IPS DF 6.9 (cell line): ENCODE measurements around the gene OTOS.

ENCODE experiments used
- DNase-seq: peaks from one replicate; pipeline ENCODE4 v3.0.0-alpha.2; 2013; ENCODE audit warnings: low read depth, low spot score
- H3K27ac ChIP-seq: one replicate; pipeline ENCODE4 v1.5.1; 2013; ENCODE audit warnings: low read length, control low read depth
- H3K27me3 ChIP-seq: 2 replicates; pipeline ENCODE4 v1.6.1; 2013; ENCODE audit warnings: mild to moderate bottlenecking, low read length; ENCODE audit not compliant: control insufficient read depth, insufficient read depth
- H3K36me3 ChIP-seq: 2 replicates; pipeline ENCODE4 v1.6.1; 2013; ENCODE audit warnings: low read length; ENCODE audit not compliant: control insufficient read depth, insufficient read depth
- H3K4me1 ChIP-seq: 2 replicates; pipeline ENCODE4 v1.6.1; 2013; ENCODE audit warnings: low read length; ENCODE audit not compliant: control insufficient read depth, insufficient read depth
- H3K4me3 ChIP-seq: 2 replicates; pipeline ENCODE4 v1.5.1; 2013; ENCODE audit warnings: mild to moderate bottlenecking, low read length
- H3K9me3 ChIP-seq: 2 replicates; pipeline ENCODE4 v1.6.1; 2013; ENCODE audit warnings: low read length, inconsistent platforms; ENCODE audit not compliant: control insufficient read depth, insufficient read depth
- WGBS: extraction: QIAGEN DNeasy Blood & Tissue Kit; methylation state at CpG from one replicate; pipeline ENCODE4 v1.1.7; 2013; ENCODE audit warnings: mixed read lengths, missing lambda C conversion rate; ENCODE audit not compliant: insufficient read length, insufficient coverage; 5-methylcytosine and 5-hydroxymethylcytosine counted together

The OTOS gene

DNA sequence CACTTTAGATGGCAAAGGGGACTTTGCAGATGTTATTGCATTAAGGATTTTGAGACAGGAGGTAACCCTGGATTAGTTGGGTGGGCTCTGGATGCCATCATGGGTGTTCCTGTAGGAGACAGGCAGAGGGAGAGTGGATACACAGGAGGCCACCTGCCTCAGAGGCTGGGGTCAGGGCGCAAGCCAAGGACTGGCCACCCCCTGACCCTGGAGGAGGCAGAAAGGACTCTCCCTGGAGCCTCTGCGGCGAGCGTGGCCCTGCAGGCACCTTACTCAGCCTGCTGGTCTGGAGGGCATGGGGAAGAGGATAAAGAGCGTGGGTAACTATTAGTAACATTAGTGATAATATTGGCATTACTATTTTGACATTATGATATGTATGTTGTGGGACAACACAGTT lies 21.6 kb upstream of the OTOS start:
- WGBS, result no CpG with 5 or more reads among the region's 5 CpGs
- no peaks in the 10 kb centered on the region for H3K36me3 ChIP-seq
- DNase-seq, result no peak
- H3K27ac ChIP-seq, result no peak overlapping the region
- no peak overlapping the region for H3K4me3 ChIP-seq
- no peaks in the 10 kb centered on the region; the same call in 1 of the 2 replicates for H3K4me1 ChIP-seq
- no peaks in the 10 kb centered on the region for H3K27me3 ChIP-seq
- no peaks in the 10 kb centered on the region for H3K9me3 ChIP-seq

DNA sequence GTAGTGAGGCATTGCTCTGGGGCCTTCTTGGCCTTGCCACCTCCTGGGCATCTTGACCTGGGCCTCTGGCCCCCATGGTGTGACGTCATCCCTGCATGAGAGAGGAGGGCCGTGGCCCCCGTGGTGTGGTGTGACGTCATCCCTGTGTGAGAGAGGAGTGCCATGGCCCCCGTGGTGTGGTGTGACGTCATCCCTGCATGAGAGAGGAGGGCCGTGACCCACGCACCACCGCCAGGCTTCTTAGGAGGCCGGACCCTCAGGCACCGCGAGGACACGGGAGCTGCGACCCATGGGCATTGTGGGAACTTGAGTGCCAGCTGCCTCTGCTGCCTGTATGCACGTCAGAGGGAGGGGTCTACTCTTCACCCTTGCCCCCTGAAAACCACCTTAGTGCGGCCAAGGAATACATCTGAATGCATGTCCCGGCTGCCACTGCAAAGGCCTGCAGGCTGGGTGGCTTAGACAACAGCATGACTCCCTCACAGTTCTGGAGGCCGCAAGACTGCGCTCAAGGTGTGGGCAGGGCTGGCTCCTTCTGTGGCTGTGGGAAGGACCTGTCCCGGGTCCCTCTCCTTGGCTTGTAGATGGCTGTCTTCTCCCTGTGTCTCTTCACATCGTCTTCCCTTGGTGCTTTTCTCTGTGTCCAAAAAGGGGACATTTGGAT lies 20.8 kb upstream of the OTOS start:
- H3K4me1 ChIP-seq, result no peaks in the 10 kb centered on the region; the same call in 1 of the 2 replicates
- no peak overlapping the region for H3K27ac ChIP-seq
- no peak overlapping the region for H3K4me3 ChIP-seq
- WGBS, result no CpG with 5 or more reads among the region's 21 CpGs
- no peak for DNase-seq
- H3K36me3 ChIP-seq, result no peaks in the 10 kb centered on the region
- H3K27me3 ChIP-seq, result no peaks in the 10 kb centered on the region
- no peaks in the 10 kb centered on the region for H3K9me3 ChIP-seq

DNA sequence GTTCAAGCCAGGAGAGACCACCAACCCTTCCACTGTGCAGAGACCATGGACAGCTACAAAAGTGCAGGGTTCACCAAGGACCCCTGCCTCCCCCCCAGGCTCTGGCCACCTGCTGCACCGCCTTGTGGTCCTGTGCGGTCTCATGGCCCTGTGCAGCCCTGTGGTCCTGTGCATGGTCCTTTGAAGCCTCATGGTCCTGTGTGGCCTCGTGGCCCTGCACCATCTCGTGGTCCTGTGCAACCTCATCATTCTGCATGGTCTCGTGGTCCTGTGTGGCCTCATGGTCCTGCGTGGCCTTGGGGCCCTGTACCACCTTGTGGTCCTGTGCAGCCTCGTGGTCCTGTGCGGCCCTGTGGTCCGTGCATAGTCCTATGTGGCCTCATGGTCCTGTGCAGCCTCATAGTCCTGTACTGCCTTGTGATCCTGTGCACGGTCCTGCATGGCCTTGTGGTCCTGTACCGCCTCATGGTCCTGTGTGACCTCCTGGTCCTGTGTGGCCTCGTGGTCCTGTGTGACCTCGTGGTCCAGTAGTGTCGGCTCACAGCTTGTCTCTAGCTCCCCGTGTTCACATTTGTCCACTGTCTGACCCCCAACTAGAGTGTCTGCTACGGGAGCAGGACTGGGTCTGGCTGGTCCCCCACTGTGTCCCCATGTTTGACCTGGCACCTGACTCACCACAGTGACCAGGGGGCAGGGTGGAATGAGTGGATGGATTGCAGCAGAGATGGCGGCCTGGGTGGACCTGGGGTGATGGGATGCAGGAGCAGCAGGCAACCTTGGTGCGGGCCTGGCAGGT lies 20.0 kb upstream of the OTOS start:
- no CpG with 5 or more reads among the region's 18 CpGs for WGBS
- no peaks in the 10 kb centered on the region for H3K27me3 ChIP-seq
- no peak for DNase-seq
- no peak overlapping the region for H3K27ac ChIP-seq
- H3K4me3 ChIP-seq, result no peak overlapping the region
- H3K4me1 ChIP-seq, result no peaks in the 10 kb centered on the region; the same call in 1 of the 2 replicates
- H3K9me3 ChIP-seq, result no peaks in the 10 kb centered on the region
- H3K36me3 ChIP-seq, result no peaks in the 10 kb centered on the region

DNA sequence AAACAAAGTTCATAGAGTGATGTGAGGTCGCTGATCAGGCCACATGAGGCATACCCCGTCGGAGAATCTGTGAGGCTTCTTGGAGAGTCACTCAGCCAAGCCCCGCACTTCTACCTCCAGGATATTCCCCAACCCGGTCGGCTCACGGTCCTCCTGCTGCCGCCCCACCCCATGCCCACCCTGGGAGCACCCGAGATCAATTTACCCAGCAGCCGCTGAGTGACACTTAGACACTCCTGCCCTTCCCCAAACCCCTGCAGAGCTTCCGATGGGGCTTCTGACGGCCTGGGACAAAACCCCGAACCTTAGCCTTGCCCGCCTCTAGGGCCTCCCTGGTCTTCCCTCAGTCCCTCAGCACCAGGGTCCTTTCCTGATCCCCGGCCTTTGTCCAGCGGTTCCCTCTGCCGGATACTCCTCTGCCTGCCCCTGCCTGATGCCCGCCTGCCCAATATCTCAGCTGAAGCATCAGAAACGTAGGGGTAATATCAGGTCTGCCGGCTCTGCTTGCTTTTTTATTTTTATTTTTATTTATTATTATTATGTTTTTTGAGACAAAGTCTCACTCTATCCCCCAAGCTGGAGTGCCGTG lies 18.9 kb upstream of the OTOS start:
- DNase-seq, result no peak
- no CpG with 5 or more reads among the region's 21 CpGs for WGBS
- H3K27ac ChIP-seq, result no peak overlapping the region
- no peaks in the 10 kb centered on the region for H3K4me1 ChIP-seq
- H3K9me3 ChIP-seq, result no peaks in the 10 kb centered on the region
- H3K4me3 ChIP-seq, result no peak overlapping the region
- H3K27me3 ChIP-seq, result no peaks in the 10 kb centered on the region
- H3K36me3 ChIP-seq, result no peaks in the 10 kb centered on the region

DNA sequence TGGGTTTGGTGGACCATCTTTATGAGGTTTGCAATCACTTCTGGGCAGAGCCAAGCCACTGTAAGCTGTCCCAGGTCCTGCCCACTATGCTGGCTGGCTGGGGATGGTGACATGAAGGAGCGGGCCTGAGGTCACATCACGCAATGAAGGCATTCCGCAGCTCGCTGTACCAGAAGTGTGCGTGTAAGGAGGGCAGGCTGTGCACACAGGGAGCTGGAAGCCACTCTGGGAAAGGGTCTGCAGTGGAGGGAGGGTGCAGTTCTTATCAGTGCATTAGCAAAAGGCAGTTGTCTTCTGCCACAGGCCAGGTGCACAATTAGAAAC lies 16.7 kb upstream of the OTOS start:
- Histone ChIP-seq H3K4me3 (no peak overlapping the region), H3K36me3 (no peaks in the 10 kb centered on the region), H3K27me3 (no peaks in the 10 kb centered on the region), H3K9me3 (no peaks in the 10 kb centered on the region), H3K4me1 (no peaks in the 10 kb centered on the region), H3K27ac (no peak overlapping the region)
- DNase-seq, result no peak
- WGBS, result no CpG with 5 or more reads among the region's 5 CpGs

DNA sequence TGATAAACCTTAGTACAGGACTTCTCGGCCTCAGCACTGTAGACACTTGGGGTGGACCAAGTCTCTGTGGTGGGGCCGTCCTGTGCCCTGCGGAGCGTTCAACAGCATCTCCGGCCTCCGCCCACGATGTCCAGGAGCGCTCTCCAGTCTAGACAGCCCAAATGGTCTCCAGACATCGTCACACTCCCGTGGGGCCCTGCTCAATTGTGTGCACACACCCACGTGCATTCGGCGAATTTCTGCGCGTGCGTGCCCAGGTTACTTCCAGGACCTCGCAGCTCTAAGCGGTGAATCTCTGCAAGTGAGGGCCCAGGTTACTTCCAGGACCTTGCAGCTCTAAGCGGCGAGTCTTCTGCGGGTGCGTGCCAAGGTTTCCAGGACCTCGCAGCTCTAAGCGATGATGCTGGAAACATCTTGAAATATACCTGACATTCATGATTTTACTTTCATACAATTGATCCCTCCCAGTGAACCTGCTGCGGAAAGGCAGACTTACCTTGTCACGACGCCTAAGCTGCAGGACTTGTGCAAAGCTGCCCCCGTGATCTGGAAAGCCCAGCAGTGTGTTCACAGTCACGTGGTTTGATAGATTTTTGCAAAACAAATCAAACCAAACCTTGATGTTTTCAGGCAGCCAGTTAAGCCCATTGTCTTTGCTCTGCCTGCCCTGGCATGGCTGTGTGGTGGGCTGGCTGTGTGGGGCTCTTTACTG lies 16.1 kb upstream of the OTOS start:
- no peak for DNase-seq
- Histone ChIP-seq H3K27me3 (no peaks in the 10 kb centered on the region), H3K4me3 (no peak overlapping the region), H3K9me3 (no peaks in the 10 kb centered on the region), H3K4me1 (no peaks in the 10 kb centered on the region), H3K27ac (no peak overlapping the region), H3K36me3 (no peaks in the 10 kb centered on the region)
- no CpG with 5 or more reads among the region's 29 CpGs for WGBS

DNA sequence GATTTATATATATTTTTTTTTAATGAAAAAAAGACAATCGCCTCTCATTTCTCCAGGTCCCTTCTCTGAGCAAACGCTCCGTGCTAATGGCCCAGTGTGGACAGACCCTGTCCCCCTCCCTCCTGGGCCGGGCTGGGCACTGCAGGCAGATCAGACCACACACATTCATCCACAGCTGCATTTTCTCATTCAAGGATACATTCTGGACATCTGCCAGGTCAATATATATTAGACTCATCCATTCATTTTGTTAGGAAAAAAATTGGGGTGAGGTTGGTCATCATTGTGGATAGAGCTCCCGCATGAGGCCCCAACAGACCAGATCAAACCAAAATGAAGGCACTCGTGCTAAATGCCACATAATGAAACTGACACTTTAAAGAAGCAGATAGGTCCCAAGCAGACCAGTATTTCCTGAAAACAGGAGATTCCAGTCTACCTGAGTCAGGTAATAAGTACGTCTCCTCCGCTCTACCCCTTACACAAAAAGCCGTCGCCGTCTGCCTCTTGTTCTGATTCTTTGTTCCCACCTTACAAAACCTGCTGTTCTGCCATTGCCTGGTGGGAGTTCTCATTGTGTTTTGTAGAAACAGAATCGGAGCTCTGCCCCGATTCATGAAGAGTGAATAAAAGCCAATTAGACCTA lies 15.4 kb upstream of the OTOS start:
- DNase-seq, result no peak
- Histone ChIP-seq H3K27ac (no peak overlapping the region), H3K36me3 (no peaks in the 10 kb centered on the region), H3K27me3 (no peaks in the 10 kb centered on the region), H3K9me3 (no peaks in the 10 kb centered on the region), H3K4me1 (no peaks in the 10 kb centered on the region), H3K4me3 (no peak overlapping the region)
- WGBS, result no CpG with 5 or more reads among the region's 13 CpGs

DNA sequence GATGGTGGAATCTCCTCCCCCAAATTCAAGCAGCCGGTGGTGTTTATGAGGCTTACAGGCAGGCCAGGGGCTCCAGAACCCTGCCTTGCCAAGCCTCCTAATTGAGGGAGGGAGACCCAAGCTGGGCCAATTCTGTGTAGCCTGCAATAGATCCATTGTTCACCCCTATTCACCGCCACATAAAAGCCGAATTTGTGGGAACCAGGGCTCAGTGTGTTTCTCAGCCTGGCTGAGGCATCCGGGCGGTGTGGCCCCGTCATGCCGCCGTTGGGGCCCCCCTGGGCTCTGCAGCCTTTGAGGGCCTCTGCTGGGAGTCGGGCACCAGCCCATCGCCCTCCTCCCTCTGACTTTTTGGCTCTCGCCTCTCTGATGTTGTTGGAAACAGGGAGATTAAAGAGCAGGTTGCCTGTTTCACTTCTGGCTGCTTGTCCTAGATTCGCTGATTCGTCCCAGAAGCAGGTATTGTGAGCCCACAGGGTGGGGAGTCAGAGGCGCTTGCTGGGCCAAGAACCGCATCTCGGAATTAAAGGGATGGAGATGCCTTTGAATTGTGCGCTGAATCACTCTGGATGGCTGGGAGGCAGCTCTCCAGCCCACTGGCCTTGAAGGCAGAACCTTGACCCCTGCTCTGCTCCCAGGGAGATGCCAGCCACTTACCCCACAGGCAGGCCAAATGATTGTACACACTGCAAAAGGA lies 14.7 kb upstream of the OTOS start:
- WGBS, result no CpG with 5 or more reads among the region's 17 CpGs
- no peaks in the 10 kb centered on the region for H3K9me3 ChIP-seq
- no peaks in the 10 kb centered on the region for H3K27me3 ChIP-seq
- H3K27ac ChIP-seq, result no peak overlapping the region
- no peaks in the 10 kb centered on the region for H3K36me3 ChIP-seq
- peaks cover 1% of the 10 kb centered on the region; the same call in 1 of the 2 replicates for H3K4me1 ChIP-seq
- DNase-seq, result no peak
- no peak overlapping the region for H3K4me3 ChIP-seq

DNA sequence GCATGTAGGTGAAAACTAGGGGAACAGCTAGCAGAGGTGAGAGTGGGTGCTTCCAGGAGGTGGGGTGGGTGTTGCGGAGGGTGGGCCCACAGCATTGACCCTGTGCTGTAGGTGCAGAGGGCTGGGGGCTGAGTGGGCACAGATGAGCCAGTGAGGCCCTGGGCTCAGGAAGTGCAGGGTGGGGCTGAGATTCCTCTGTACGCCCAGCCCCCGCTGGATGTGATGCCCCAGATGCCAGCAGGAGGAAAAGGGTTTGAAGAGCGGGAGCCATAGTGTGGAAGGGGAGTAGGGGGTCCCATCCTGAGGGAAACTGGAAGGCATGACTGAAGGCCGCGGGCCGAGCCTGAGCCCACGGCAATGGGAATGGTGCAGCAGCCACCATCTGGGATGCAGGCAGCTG lies 14.1 kb upstream of the OTOS start:
- H3K4me3 ChIP-seq, result no peak overlapping the region
- no peaks in the 10 kb centered on the region for H3K36me3 ChIP-seq
- H3K27ac ChIP-seq, result no peak overlapping the region
- no peaks in the 10 kb centered on the region for H3K27me3 ChIP-seq
- no CpG with 5 or more reads among the region's 8 CpGs for WGBS
- DNase-seq, result no peak
- H3K4me1 ChIP-seq, result peaks cover 3% of the 10 kb centered on the region; the same call in 1 of the 2 replicates
- H3K9me3 ChIP-seq, result no peaks in the 10 kb centered on the region
